Upper lobe of left lung (tissue), 6 donors: ENCODE results near the gene TES. TPM values are rescaled to one million over a fixed set of nuclear protein-coding genes. Genes with fewer than 3 reads are reported as not detected.
"Not testable (repeated sequence)": the region's sequence is repeated elsewhere in the genome, so short reads cannot be mapped to it uniquely, and the experiment has no call there.

Experiments used
- ATAC-seq, 2 donors: fragments of 200-7000 bp; cut with Tn5 transposase; one replicate each; pipeline ENCODE4 v1.9.1; 2022; ENCODE audit warnings: mild to moderate bottlenecking in 2 of 2, moderate library complexity in 2 of 2; ENCODE audit not compliant: low FRiP score in 2 of 2
- DNase-seq, 2 donors: peaks; one replicate each; pipeline ENCODE4 v3.0.0-alpha.2; 2019 to 2020
- H3K27ac ChIP-seq, 4 donors: fragments of 200-600 bp; sonication (generic); one replicate each; pipeline ENCODE4 v1.5.1; 2016 to 2019
- H3K27me3 ChIP-seq, 4 donors: fragments of 200-600 bp; sonication (generic); one replicate each; pipeline ENCODE4 v1.5.1; 2017 to 2019
- H3K36me3 ChIP-seq, 4 donors: fragments of 200-600 bp; sonication (generic); one replicate each; pipeline ENCODE4 v1.5.1; 2016 to 2019
- H3K4me1 ChIP-seq, 4 donors: fragments of 200-600 bp; sonication (generic); one replicate each; pipeline ENCODE4 v1.5.1; 2018 to 2019
- H3K4me3 ChIP-seq, 4 donors: fragments of 200-600 bp; sonication (generic); one replicate each; pipeline ENCODE4 v1.5.1; 2017 to 2019; ENCODE audit warnings: mild to moderate bottlenecking in 2 of 4, moderate library complexity in 1 of 4
- H3K9me3 ChIP-seq, 4 donors: fragments of 200-600 bp; sonication (generic); one replicate each; pipeline ENCODE4 v1.5.1; 2018 to 2019
- CTCF ChIP-seq, 6 experiments: fragments of 450-650 bp in 4 of 6; fragments of 200-600 bp in 2 of 6; sonication (generic) in 2 of 6; IDR thresholded peaks; one replicate each; pipeline ENCODE4 v1.5.1; 2016 to 2019; ENCODE audit warnings: antibody characterized with exemption in 6 of 6
- EP300 ChIP-seq, 4 donors: sonication (generic); formaldehyde crosslinking; IDR thresholded peaks; one replicate each; pipeline ENCODE4 v1.5.1; 2017; ENCODE audit warnings: antibody characterized with exemption in 4 of 4, control low read depth in 2 of 4
- POLR2A ChIP-seq, 4 donors: fragments of 450-650 bp; IDR thresholded peaks; one replicate each; pipeline ENCODE4 v1.5.1; 2016 to 2017; ENCODE audit warnings: antibody characterized with exemption in 4 of 4, mild to moderate bottlenecking in 2 of 4
- POLR2AphosphoS5 ChIP-seq, 2 donors: sonication (generic); formaldehyde crosslinking; IDR thresholded peaks; one replicate each; pipeline ENCODE4 v1.5.1; 2017; ENCODE audit warnings: antibody characterized with exemption in 2 of 2
- WGBS, 2 donors: methylation state at CpG; one replicate each; pipeline ENCODE4 v1.1.5; 2017 to 2018; 5-methylcytosine and 5-hydroxymethylcytosine counted together
- total RNA-seq, 6 donors: library from RNA; depleted of rRNA in 4 of 6; stranded (reverse); fragments of >200 nt in 4 of 6; gene quantifications; one replicate each; pipeline versions ENCODE4 v1.1.0 to v1.2.1, GENCODE V29; 2016 to 2021
- donor health status: DM: no; HTN: no; CAD: no; lungs with moderate emphysema.
- donor health status: DM: no; HTN: yes; CAD: no; lungs with severe emphysema.

Gene TES
- total RNA-seq, 6 donors from 2014 or later: 58.0 to 159 (median 87.1) TPM

DNA sequence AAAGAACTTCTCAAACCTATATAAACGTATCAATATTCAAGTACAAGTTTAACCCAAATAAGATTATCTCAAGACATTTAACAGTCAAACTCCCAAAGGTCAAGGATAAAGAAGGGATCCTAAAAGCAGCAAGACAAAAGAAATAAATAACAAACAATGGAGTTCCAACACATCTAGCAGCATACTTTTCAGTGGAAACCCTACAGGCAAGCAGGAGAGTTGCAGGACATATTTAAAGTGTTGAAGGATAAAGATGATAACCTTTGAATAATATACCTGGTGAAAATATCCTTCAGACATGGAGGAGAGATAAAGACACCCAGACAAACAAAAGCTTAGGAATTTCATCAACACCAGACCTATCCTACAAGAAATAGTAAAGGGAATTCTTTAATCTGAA is 82.8 kb downstream of the TES start:
- ATAC-seq (no peak), DNase-seq (no peak)
- Histone ChIP-seq H3K4me3 (no peak overlapping the region), H3K27me3 (no peaks in the 10 kb centered on the region), H3K4me1 (peaks cover 0 to under 1% (median 0%) of the 10 kb centered on the region in 4 donors), H3K36me3 (no peaks in the 10 kb centered on the region), H3K27ac (no peak overlapping the region), H3K9me3 (peaks cover 0 to 3% (median 1%) of the 10 kb centered on the region in 4 donors)
- TF ChIP-seq POLR2AphosphoS5 (IDR thresholded peaks at IDR 0.05): no peak
- TF ChIP-seq CTCF (IDR thresholded peaks at IDR 0.05): no peak
- no peak for TF ChIP-seq EP300 (IDR thresholded peaks at IDR 0.05)
- no peak for TF ChIP-seq POLR2A (IDR thresholded peaks at IDR 0.05)
- WGBS, 2 donors: 94 to 95% methylated on average over 1 of the region's 1 CpG

DNA sequence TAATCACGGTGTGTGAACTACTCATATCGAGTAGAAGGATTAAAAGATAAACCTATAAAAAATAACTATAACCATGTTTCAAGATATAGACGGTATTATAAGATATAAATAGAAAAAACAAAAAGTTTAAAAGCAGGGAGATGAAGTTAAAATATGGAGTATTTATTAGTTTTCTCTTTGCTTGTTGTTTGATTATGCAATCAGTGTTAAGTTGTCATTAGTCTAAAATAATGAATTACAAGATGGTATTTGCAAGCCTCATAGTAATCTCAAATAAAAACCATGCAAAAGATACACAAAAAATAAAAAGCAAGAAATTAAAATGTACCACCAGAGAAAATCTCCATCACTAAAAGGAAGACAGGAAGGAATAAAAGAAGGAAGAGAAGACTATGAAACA is 83.3 kb downstream of the TES start:
- Histone ChIP-seq H3K9me3 (peaks cover 0 to 3% (median 1%) of the 10 kb centered on the region in 4 donors), H3K27me3 (no peaks in the 10 kb centered on the region), H3K36me3 (no peaks in the 10 kb centered on the region), H3K27ac (no peak overlapping the region), H3K4me3 (no peak overlapping the region), H3K4me1 (no peaks in the 10 kb centered on the region)
- TF ChIP-seq EP300 (IDR thresholded peaks at IDR 0.05): no peak
- ATAC-seq: no peak
- DNase-seq: no peak
- 93 to 94% methylated on average over 3 of the region's 3 CpGs for WGBS, 2 donors

DNA sequence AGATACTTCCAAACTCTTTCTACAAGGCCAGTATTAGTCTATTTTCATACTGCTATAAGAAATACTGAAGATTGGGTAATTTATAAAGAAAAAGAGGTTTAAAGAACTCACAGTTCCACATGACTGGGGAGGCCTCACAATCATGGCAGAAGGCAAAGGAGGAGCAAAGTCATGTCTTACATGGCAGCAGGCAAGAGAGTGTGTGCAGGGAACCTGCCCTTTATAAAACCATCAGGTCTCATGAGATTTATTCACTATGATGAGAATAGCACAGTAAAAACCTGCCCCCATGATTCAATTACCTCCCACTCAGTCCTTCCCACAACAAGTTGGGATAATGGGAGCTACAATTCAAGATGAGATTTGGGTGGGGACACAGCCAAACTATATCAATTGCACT is 85.6 kb downstream of the TES start:
- not testable (repeated sequence) for ATAC-seq, H3K27ac ChIP-seq, DNase-seq, H3K27me3 ChIP-seq, H3K4me3 ChIP-seq, H3K9me3 ChIP-seq, H3K36me3 ChIP-seq, H3K4me1 ChIP-seq

- H3K4me3 ChIP-seq: no peak overlapping the region
- no peak overlapping the region for H3K27ac ChIP-seq
- ATAC-seq (no peak), DNase-seq (no peak)
- H3K36me3 ChIP-seq: no peaks in the 10 kb centered on the region
- no peaks in the 10 kb centered on the region for H3K4me1 ChIP-seq
- no peak for TF ChIP-seq POLR2A (IDR thresholded peaks at IDR 0.05)
- no peak for TF ChIP-seq POLR2AphosphoS5 (IDR thresholded peaks at IDR 0.05)
- TF ChIP-seq CTCF (IDR thresholded peaks at IDR 0.05): no peak
- no peak for TF ChIP-seq EP300 (IDR thresholded peaks at IDR 0.05)
- WGBS, 2 donors: 93% methylated on average over 1 of the region's 1 CpG
- peaks cover 0 to under 1% (median under 1%) of the 10 kb centered on the region in 4 donors for H3K9me3 ChIP-seq
- H3K27me3 ChIP-seq: no peaks in the 10 kb centered on the region
These were observed 87.7 kb downstream of the TES start for GRCh38 chr7:116298055-116298454.

GRCh38 chr7:116298576-116298975 is 88.2 kb downstream of the TES start:
- ATAC-seq: no peak
- 90 to 95% methylated on average over 3 of the region's 3 CpGs for WGBS, 2 donors
- no peaks in the 10 kb centered on the region for H3K27me3 ChIP-seq
- no peaks in the 10 kb centered on the region for H3K36me3 ChIP-seq
- TF ChIP-seq POLR2AphosphoS5 (IDR thresholded peaks at IDR 0.05): no peak
- no peak for TF ChIP-seq EP300 (IDR thresholded peaks at IDR 0.05)
- no peak for TF ChIP-seq POLR2A (IDR thresholded peaks at IDR 0.05)
- TF ChIP-seq CTCF (IDR thresholded peaks at IDR 0.05): no peak
- H3K9me3 ChIP-seq: no peaks in the 10 kb centered on the region
- no peak overlapping the region for H3K4me3 ChIP-seq
- DNase-seq: no peak
- H3K27ac ChIP-seq: no peak overlapping the region
- H3K4me1 ChIP-seq: no peaks in the 10 kb centered on the region

DNA sequence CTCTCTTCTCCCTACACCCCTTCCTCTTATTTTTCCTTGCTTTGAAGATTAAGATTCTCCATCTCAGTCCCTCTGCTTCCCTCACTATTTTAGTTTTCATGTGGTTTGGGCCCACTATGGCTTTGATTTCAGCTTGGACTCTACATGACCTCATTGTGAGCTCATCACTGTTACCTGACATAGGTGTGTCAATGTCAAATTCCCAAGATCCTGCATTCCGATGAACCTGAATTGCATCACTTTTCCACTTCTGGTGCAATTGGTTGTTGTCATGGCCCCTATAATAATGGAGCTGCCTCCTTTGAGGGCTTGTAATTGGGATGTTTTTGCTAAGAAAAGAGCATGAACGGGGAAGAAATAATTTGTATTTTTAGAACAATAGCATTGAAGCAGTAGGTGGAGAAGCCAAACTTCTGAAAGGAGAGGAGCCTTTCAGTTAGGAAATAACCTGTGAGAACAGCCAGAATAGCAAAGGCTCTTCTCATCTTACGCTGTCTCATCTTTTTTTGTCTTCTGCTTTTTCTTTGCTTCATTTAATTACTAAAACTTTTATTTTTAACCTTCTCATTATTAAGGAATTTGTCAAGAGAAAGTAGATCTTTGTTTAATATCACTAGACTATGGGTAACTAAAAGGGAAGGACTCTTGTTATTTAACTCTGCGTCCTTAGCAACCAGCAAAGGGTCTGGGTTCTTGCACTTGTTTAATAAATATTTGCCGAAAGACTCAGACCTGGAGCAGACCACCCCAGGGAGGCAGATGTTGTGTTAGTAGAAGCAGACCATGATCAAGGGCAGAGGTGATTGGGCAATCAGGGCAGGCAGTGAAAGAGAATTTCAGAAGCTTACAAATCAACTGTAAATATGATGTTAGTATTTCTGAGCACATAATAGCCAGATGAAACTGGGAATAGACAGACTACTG is 95.4 kb downstream of the TES start:
- Histone ChIP-seq H3K9me3 (no peaks in the 10 kb centered on the region), H3K36me3 (no peaks in the 10 kb centered on the region), H3K27ac (no peak overlapping the region), H3K4me3 (no peak overlapping the region), H3K4me1 (no peaks in the 10 kb centered on the region), H3K27me3 (no peaks in the 10 kb centered on the region)
- no peak for TF ChIP-seq POLR2AphosphoS5 (IDR thresholded peaks at IDR 0.05)
- TF ChIP-seq CTCF (IDR thresholded peaks at IDR 0.05): no peak
- no peak for TF ChIP-seq EP300 (IDR thresholded peaks at IDR 0.05)
- TF ChIP-seq POLR2A (IDR thresholded peaks at IDR 0.05): no peak
- 72 to 85% methylated on average over 5 of the region's 5 CpGs for WGBS, 2 donors
- no peak for ATAC-seq
- DNase-seq: no peak
